Mammary epithelial cell (primary cell): Measurements from ENCODE around the gene ST3GAL2.
"Not testable (repeated sequence)": the region's sequence is repeated elsewhere in the genome, so short reads cannot be mapped to it uniquely, and the experiment has no call there.

Experiments
- EZH2 ChIP-seq: IDR thresholded peaks from 2 replicates; pipeline ENCODE4 v1.6.1; 2012; ENCODE audit warnings: low read length, inconsistent platforms, borderline replicate concordance
- TF ChIP-seq, protein P1 (sequence below), 2 donors: IDR thresholded peaks in 1 of 2; conservative IDR thresholded peaks in 1 of 2; 2 replicates each; pipeline ENCODE4 v1.5.1; 2011 to 2012; ENCODE audit warnings: inconsistent platforms in 2 of 2, low read length in 2 of 2, mild to moderate bottlenecking in 2 of 2, control low read depth in 1 of 2, low read depth in 1 of 2; ENCODE audit not compliant: insufficient read depth in 1 of 2; ENCODE audit errors: extremely low read depth in 1 of 2

DNA sequence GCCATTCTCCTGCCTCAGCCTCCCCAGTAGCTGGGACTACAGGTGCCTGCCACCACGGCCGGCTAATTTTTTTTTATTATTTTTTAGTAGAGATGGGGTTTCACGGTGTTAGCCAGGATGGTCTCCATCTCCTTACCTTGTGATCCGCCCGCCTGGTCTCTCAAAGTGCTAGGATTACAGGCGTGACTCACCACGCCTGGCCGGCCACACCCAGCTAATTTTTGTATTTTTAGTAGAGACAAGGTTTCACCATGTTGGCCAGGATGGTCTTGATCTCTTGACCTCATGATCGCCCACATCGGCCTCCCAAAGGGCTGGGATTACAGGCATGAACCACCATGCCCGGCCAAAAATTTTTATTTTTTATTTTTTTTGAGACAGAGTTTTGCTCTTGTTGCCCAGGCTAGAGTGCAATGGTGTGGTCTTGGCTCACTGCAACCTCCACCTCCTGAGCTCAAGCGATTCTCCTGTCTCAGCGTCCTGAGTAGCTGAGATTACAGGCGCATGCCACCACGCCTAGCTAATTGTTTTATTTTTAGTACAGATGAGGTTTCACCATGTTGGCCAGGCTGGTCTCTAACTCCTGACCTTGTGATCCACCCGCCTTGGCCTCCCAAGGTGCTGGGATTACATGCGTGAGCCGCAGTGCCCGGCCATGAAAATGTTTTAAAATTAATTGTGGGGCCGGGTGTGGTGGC, 52.5 kb downstream of the ST3GAL2 start:
- TF ChIP-seq, protein P1, sequence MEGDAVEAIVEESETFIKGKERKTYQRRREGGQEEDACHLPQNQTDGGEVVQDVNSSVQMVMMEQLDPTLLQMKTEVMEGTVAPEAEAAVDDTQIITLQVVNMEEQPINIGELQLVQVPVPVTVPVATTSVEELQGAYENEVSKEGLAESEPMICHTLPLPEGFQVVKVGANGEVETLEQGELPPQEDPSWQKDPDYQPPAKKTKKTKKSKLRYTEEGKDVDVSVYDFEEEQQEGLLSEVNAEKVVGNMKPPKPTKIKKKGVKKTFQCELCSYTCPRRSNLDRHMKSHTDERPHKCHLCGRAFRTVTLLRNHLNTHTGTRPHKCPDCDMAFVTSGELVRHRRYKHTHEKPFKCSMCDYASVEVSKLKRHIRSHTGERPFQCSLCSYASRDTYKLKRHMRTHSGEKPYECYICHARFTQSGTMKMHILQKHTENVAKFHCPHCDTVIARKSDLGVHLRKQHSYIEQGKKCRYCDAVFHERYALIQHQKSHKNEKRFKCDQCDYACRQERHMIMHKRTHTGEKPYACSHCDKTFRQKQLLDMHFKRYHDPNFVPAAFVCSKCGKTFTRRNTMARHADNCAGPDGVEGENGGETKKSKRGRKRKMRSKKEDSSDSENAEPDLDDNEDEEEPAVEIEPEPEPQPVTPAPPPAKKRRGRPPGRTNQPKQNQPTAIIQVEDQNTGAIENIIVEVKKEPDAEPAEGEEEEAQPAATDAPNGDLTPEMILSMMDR (conservative IDR thresholded peaks at IDR 0.05 in 1 of 2, IDR thresholded peaks at IDR 0.05 in 1 of 2; ENCODE audit: extremely low read depth in 1 of 2, insufficient read depth in 1 of 2, low read depth in 1 of 2, low read length in 2 of 2): not testable (repeated sequence)
- TF ChIP-seq EZH2: not testable (repeated sequence)
